Measurements from ENCODE around the gene LYPD3. TPM values are rescaled to one million over a fixed set of nuclear protein-coding genes. Genes with fewer than 3 reads are reported as not detected.
A peak's percentile ranks its signal among the peaks of the same experiment; 100 is the strongest.

Gene LYPD3
- total RNA-seq, 2 experiments from 2014 or later, result 0.68 to 1.1 TPM

- H3K27ac Mint-ChIP-seq, result no peak overlapping the region
- ATAC-seq (no peak), DNase-seq (no peak)
- no peaks in the 10 kb centered on the region for H3K27me3 Mint-ChIP-seq (ENCODE audit: low read depth)
- H3K4me1 Mint-ChIP-seq (ENCODE audit: low read depth), result peaks cover 29% of the 10 kb centered on the region
- no peaks in the 10 kb centered on the region for H3K9me3 Mint-ChIP-seq (ENCODE audit: insufficient read depth)
- ChIA-PET CTCF (interaction anchor here (1.2 to 7.1 kb wide), 3 partner anchors 14 to 59 kb away, joined by 3 to 47 read pairs (median 29); no protein-coding TSS in a partner anchor), POLR2A (interaction anchor here (1.7 kb wide), 1 partner anchor 72 kb away, joined by 4 read pairs; the partner anchor contains the start of gene ZNF575)
- H3K4me3 Mint-ChIP-seq, result no peak overlapping the region
- no peaks in the 10 kb centered on the region for H3K36me3 Mint-ChIP-seq (ENCODE audit: low read depth)
Measured at GRCh38 chr19:43461303-43461702, 4.1 kb downstream of the LYPD3 start.

- ATAC-seq, result no peak
- H3K4me3 Mint-ChIP-seq, result no peak overlapping the region
- no peaks in the 10 kb centered on the region for H3K27me3 Mint-ChIP-seq (ENCODE audit: low read depth)
- no peaks in the 10 kb centered on the region for H3K36me3 Mint-ChIP-seq (ENCODE audit: low read depth)
- ChIA-PET CTCF (interaction anchor here (1.2 to 7.1 kb wide), 3 partner anchors 13 to 60 kb away, joined by 3 to 47 read pairs (median 29); no protein-coding TSS in a partner anchor), POLR2A (interaction anchor here (1.2 to 1.7 kb wide), 2 partner anchors 43 to 73 kb away, joined by 3 to 4 read pairs; partner anchors contain the start of gene ZNF575)
- no peak overlapping the region for H3K27ac Mint-ChIP-seq
- no peak for DNase-seq
- peaks cover 25% of the 10 kb centered on the region for H3K4me1 Mint-ChIP-seq (ENCODE audit: low read depth)
- H3K9me3 Mint-ChIP-seq (ENCODE audit: insufficient read depth), result no peaks in the 10 kb centered on the region
Measured at GRCh38 chr19:43460362-43461016, 4.9 kb downstream of the LYPD3 start.

GRCh38 chr19:43457809-43458208 lies 7.6 kb downstream of the LYPD3 start:
- no peak for ATAC-seq
- DNase-seq, result no peak
- ChIA-PET POLR2A (interaction anchor here (0.6 to 1.1 kb wide), 2 partner anchors 19 to 169 kb away, joined by 3 to 4 read pairs; no protein-coding TSS in a partner anchor), CTCF (interaction anchor here (7.1 kb wide), 2 partner anchors 11 to 62 kb away, joined by 29 to 47 read pairs; no protein-coding TSS in a partner anchor)
- Mint-ChIP-seq H3K9me3 (ENCODE audit: insufficient read depth) (no peaks in the 10 kb centered on the region), H3K27me3 (ENCODE audit: low read depth) (no peaks in the 10 kb centered on the region), H3K4me1 (ENCODE audit: low read depth) (peaks cover 11% of the 10 kb centered on the region), H3K36me3 (ENCODE audit: low read depth) (no peaks in the 10 kb centered on the region), H3K27ac (no peak overlapping the region), H3K4me3 (no peak overlapping the region)

GRCh38 chr19:43455321-43456113 lies 9.9 kb downstream of the LYPD3 start:
- Mint-ChIP-seq H3K9me3 (ENCODE audit: insufficient read depth) (peaks cover 6% of the 10 kb centered on the region), H3K27me3 (ENCODE audit: low read depth) (no peaks in the 10 kb centered on the region), H3K27ac (no peak overlapping the region), H3K36me3 (ENCODE audit: low read depth) (no peaks in the 10 kb centered on the region), H3K4me1 (ENCODE audit: low read depth) (peaks cover 15% of the 10 kb centered on the region), H3K4me3 (no peak overlapping the region)
- ATAC-seq, result no peak
- CTCF ChIA-PET, result interaction anchor here (1.2 to 7.1 kb wide), 3 partner anchors 8 to 65 kb away, joined by 3 to 47 read pairs (median 29); no protein-coding TSS in a partner anchor
- DNase-seq, result no peak
- POLR2A ChIA-PET, result no interaction called here

- CTCF ChIA-PET, result no interaction called here
- peaks cover 15% of the 10 kb centered on the region for H3K4me1 Mint-ChIP-seq (ENCODE audit: low read depth)
- no peak overlapping the region for H3K4me3 Mint-ChIP-seq
- DNase-seq (no peak), ATAC-seq (no peak)
- peaks cover 6% of the 10 kb centered on the region for H3K9me3 Mint-ChIP-seq (ENCODE audit: insufficient read depth)
- no peaks in the 10 kb centered on the region for H3K36me3 Mint-ChIP-seq (ENCODE audit: low read depth)
- no peak overlapping the region for H3K27ac Mint-ChIP-seq
- H3K27me3 Mint-ChIP-seq (ENCODE audit: low read depth), result no peaks in the 10 kb centered on the region
- POLR2A ChIA-PET, result no interaction called here
Measured at GRCh38 chr19:43454031-43454430, 11.4 kb downstream of the LYPD3 start.

- Mint-ChIP-seq H3K4me3 (no peak overlapping the region), H3K27me3 (ENCODE audit: low read depth) (no peaks in the 10 kb centered on the region), H3K36me3 (ENCODE audit: low read depth) (no peaks in the 10 kb centered on the region), H3K9me3 (ENCODE audit: insufficient read depth) (peaks cover 6% of the 10 kb centered on the region), H3K27ac (no peak overlapping the region), H3K4me1 (ENCODE audit: low read depth) (peaks cover 15% of the 10 kb centered on the region)
- ATAC-seq, result no peak
- ChIA-PET POLR2A (no interaction called here), CTCF (interaction anchor here (1.4 kb wide), 1 partner anchor 11 kb away, joined by 4 read pairs; no protein-coding TSS in a partner anchor)
- DNase-seq, result no peak
Measured at GRCh38 chr19:43452582-43452981, 12.8 kb downstream of the LYPD3 start.

GRCh38 chr19:43450545-43450997 lies 14.8 kb downstream of the LYPD3 start:
- Mint-ChIP-seq H3K4me1 (ENCODE audit: low read depth) (peaks cover 18% of the 10 kb centered on the region), H3K4me3 (no peak overlapping the region), H3K27ac (no peak overlapping the region), H3K9me3 (ENCODE audit: insufficient read depth) (peaks cover 6% of the 10 kb centered on the region), H3K36me3 (ENCODE audit: low read depth) (no peaks in the 10 kb centered on the region), H3K27me3 (ENCODE audit: low read depth) (no peaks in the 10 kb centered on the region)
- ChIA-PET POLR2A (no interaction called here), CTCF (interaction anchor here (0.6 to 1.5 kb wide), 3 partner anchors 18 to 69 kb away, joined by 3 to 5 read pairs (median 5); no protein-coding TSS in a partner anchor)
- ATAC-seq (no peak), DNase-seq (no peak)

GRCh38 chr19:43447655-43448054 lies 17.8 kb downstream of the LYPD3 start:
- no peaks in the 10 kb centered on the region for H3K27me3 Mint-ChIP-seq (ENCODE audit: low read depth)

GRCh38 chr19:43446746-43447489 lies 18.5 kb downstream of the LYPD3 start:
- ChIA-PET POLR2A (interaction anchor here (0.6 to 1.4 kb wide), 5 partner anchors 17 to 148 kb away, joined by 3 to 9 read pairs (median 4); partner anchors contain the start of gene PHLDB3), CTCF (interaction anchor here (0.5 to 6.6 kb wide), 34 partner anchors 10 to 363 kb away, joined by 3 to 387 read pairs (median 5); partner anchors contain the start of genes ETHE1, IRGQ, LYPD3 and PHLDB3)
- Mint-ChIP-seq H3K4me3 (no peak overlapping the region), H3K9me3 (ENCODE audit: insufficient read depth) (no peaks in the 10 kb centered on the region), H3K36me3 (ENCODE audit: low read depth) (no peaks in the 10 kb centered on the region), H3K27me3 (ENCODE audit: low read depth) (no peaks in the 10 kb centered on the region), H3K4me1 (ENCODE audit: low read depth) (peaks cover 25% of the 10 kb centered on the region), H3K27ac (peak overlapping the region; percentile 18)
- DNase-seq (peak; percentile 85), ATAC-seq (peak; percentile 88)

More at GRCh38 chr19:43447655-43448054, 17.8 kb downstream of the LYPD3 start:
- Mint-ChIP-seq H3K27ac (no peak overlapping the region), H3K4me1 (ENCODE audit: low read depth) (peaks cover 29% of the 10 kb centered on the region), H3K4me3 (no peak overlapping the region), H3K36me3 (ENCODE audit: low read depth) (no peaks in the 10 kb centered on the region), H3K9me3 (ENCODE audit: insufficient read depth) (peaks cover 5% of the 10 kb centered on the region)
- ATAC-seq, result no peak
- no peak for DNase-seq
- ChIA-PET POLR2A (interaction anchor here (0.8 to 1.4 kb wide), 3 partner anchors 70 to 147 kb away, joined by 3 to 9 read pairs (median 5); no protein-coding TSS in a partner anchor), CTCF (interaction anchor here (0.5 to 6.6 kb wide), 33 partner anchors 10 to 296 kb away, joined by 3 to 387 read pairs (median 5); partner anchors contain the start of genes ETHE1, IRGQ, LYPD3 and PHLDB3)

GRCh38 chr19:43445426-43445825 lies 20.0 kb downstream of the LYPD3 start:
- H3K4me1 Mint-ChIP-seq (ENCODE audit: low read depth), result peaks cover 22% of the 10 kb centered on the region
- no peaks in the 10 kb centered on the region for H3K9me3 Mint-ChIP-seq (ENCODE audit: insufficient read depth)
- no peaks in the 10 kb centered on the region for H3K36me3 Mint-ChIP-seq (ENCODE audit: low read depth)
- no peaks in the 10 kb centered on the region for H3K27me3 Mint-ChIP-seq (ENCODE audit: low read depth)
- DNase-seq (no peak), ATAC-seq (no peak)
- H3K4me3 Mint-ChIP-seq, result no peak overlapping the region
- CTCF ChIA-PET, result interaction anchor here (1.4 to 6.6 kb wide), 4 partner anchors 14 to 80 kb away, joined by 4 to 387 read pairs (median 56); partner anchors contain the start of genes ETHE1, LYPD3 and ZNF575
- POLR2A ChIA-PET, result no interaction called here
- H3K27ac Mint-ChIP-seq, result no peak overlapping the region
